Upper lobe of left lung (tissue), 6 donors: ENCODE results near the gene GRK5. TPM values are rescaled to one million over a fixed set of nuclear protein-coding genes. Genes with fewer than 3 reads are reported as not detected.

Experiments used
- ATAC-seq, 2 donors: fragments of 200-7000 bp; cut with Tn5 transposase; one replicate each; pipeline ENCODE4 v1.9.1; 2022; ENCODE audit warnings: mild to moderate bottlenecking in 2 of 2, moderate library complexity in 2 of 2; ENCODE audit not compliant: low FRiP score in 2 of 2
- DNase-seq, 2 donors: peaks; one replicate each; pipeline ENCODE4 v3.0.0-alpha.2; 2019 to 2020
- H3K27ac ChIP-seq, 4 donors: fragments of 200-600 bp; sonication (generic); one replicate each; pipeline ENCODE4 v1.5.1; 2016 to 2019
- H3K27me3 ChIP-seq, 4 donors: fragments of 200-600 bp; sonication (generic); one replicate each; pipeline ENCODE4 v1.5.1; 2017 to 2019
- H3K36me3 ChIP-seq, 4 donors: fragments of 200-600 bp; sonication (generic); one replicate each; pipeline ENCODE4 v1.5.1; 2016 to 2019
- H3K4me1 ChIP-seq, 4 donors: fragments of 200-600 bp; sonication (generic); one replicate each; pipeline ENCODE4 v1.5.1; 2018 to 2019
- H3K4me3 ChIP-seq, 4 donors: fragments of 200-600 bp; sonication (generic); one replicate each; pipeline ENCODE4 v1.5.1; 2017 to 2019; ENCODE audit warnings: mild to moderate bottlenecking in 2 of 4, moderate library complexity in 1 of 4
- H3K9me3 ChIP-seq, 4 donors: fragments of 200-600 bp; sonication (generic); one replicate each; pipeline ENCODE4 v1.5.1; 2018 to 2019
- CTCF ChIP-seq, 6 experiments: fragments of 450-650 bp in 4 of 6; fragments of 200-600 bp in 2 of 6; sonication (generic) in 2 of 6; IDR thresholded peaks; one replicate each; pipeline ENCODE4 v1.5.1; 2016 to 2019; ENCODE audit warnings: antibody characterized with exemption in 6 of 6
- EP300 ChIP-seq, 4 donors: sonication (generic); formaldehyde crosslinking; IDR thresholded peaks; one replicate each; pipeline ENCODE4 v1.5.1; 2017; ENCODE audit warnings: antibody characterized with exemption in 4 of 4, control low read depth in 2 of 4
- POLR2A ChIP-seq, 4 donors: fragments of 450-650 bp; IDR thresholded peaks; one replicate each; pipeline ENCODE4 v1.5.1; 2016 to 2017; ENCODE audit warnings: antibody characterized with exemption in 4 of 4, mild to moderate bottlenecking in 2 of 4
- POLR2AphosphoS5 ChIP-seq, 2 donors: sonication (generic); formaldehyde crosslinking; IDR thresholded peaks; one replicate each; pipeline ENCODE4 v1.5.1; 2017; ENCODE audit warnings: antibody characterized with exemption in 2 of 2
- WGBS, 2 donors: methylation state at CpG; one replicate each; pipeline ENCODE4 v1.1.5; 2017 to 2018; 5-methylcytosine and 5-hydroxymethylcytosine counted together
- total RNA-seq, 6 donors: library from RNA; depleted of rRNA in 4 of 6; stranded (reverse); fragments of >200 nt in 4 of 6; gene quantifications; one replicate each; pipeline versions ENCODE4 v1.1.0 to v1.2.1, GENCODE V29; 2016 to 2021
- donor health status: DM: no; HTN: no; CAD: no; lungs with moderate emphysema.
- donor health status: DM: no; HTN: yes; CAD: no; lungs with severe emphysema.

GRK5 gene
- total RNA-seq, 6 donors from 2014 or later = 38.6 to 80.9 (median 61.1) TPM

- TF ChIP-seq EP300 (IDR thresholded peaks at IDR 0.05) = no peak
- TF ChIP-seq POLR2AphosphoS5 (IDR thresholded peaks at IDR 0.05) = no peak
- no peak for TF ChIP-seq POLR2A (IDR thresholded peaks at IDR 0.05)
- TF ChIP-seq CTCF (IDR thresholded peaks at IDR 0.05) = no peak
- no peak for ATAC-seq
- DNase-seq = no peak
- 60 to 68% methylated on average over 8 of the region's 8 CpGs for WGBS, 2 donors
- H3K4me1 ChIP-seq = peaks cover 0 to 5% (median 0%) of the 10 kb centered on the region in 4 donors
- H3K4me3 ChIP-seq = no peak overlapping the region
- H3K27me3 ChIP-seq = no peaks in the 10 kb centered on the region
- no peaks in the 10 kb centered on the region for H3K9me3 ChIP-seq
- no peak overlapping the region for H3K27ac ChIP-seq
- H3K36me3 ChIP-seq = no peaks in the 10 kb centered on the region
Observed at GRCh38 chr10:119500123-119500795, 292.9 kb downstream of the GRK5 start.

- DNase-seq (no peak), ATAC-seq (no peak)
- Histone ChIP-seq H3K27me3 (no peaks in the 10 kb centered on the region), H3K36me3 (no peaks in the 10 kb centered on the region), H3K9me3 (no peaks in the 10 kb centered on the region), H3K4me3 (no peak overlapping the region), H3K27ac (no peak overlapping the region), H3K4me1 (peaks cover 0 to 5% (median 0%) of the 10 kb centered on the region in 4 donors)
- 69 to 93% methylated on average over 6 of the region's 6 CpGs for WGBS, 2 donors
- TF ChIP-seq POLR2AphosphoS5 (IDR thresholded peaks at IDR 0.05) (no peak), EP300 (IDR thresholded peaks at IDR 0.05) (no peak), CTCF (IDR thresholded peaks at IDR 0.05) (no peak), POLR2A (IDR thresholded peaks at IDR 0.05) (no peak)
Observed at GRCh38 chr10:119500821-119501220, 293.4 kb downstream of the GRK5 start.

GRCh38 chr10:119501690-119502089 lies 294.3 kb downstream of the GRK5 start:
- peaks cover 0 to 5% (median 0%) of the 10 kb centered on the region in 4 donors for H3K4me1 ChIP-seq
- DNase-seq = no peak
- H3K27me3 ChIP-seq = no peaks in the 10 kb centered on the region
- no peak overlapping the region for H3K4me3 ChIP-seq
- 86 to 92% methylated on average over 2 of the region's 2 CpGs for WGBS, 2 donors
- no peak for TF ChIP-seq POLR2A (IDR thresholded peaks at IDR 0.05)
- TF ChIP-seq POLR2AphosphoS5 (IDR thresholded peaks at IDR 0.05) = no peak
- TF ChIP-seq EP300 (IDR thresholded peaks at IDR 0.05) = no peak
- TF ChIP-seq CTCF (IDR thresholded peaks at IDR 0.05) = no peak
- no peaks in the 10 kb centered on the region for H3K36me3 ChIP-seq
- no peak overlapping the region for H3K27ac ChIP-seq
- no peaks in the 10 kb centered on the region for H3K9me3 ChIP-seq
- no peak for ATAC-seq

- ATAC-seq (peak in 1 of 2 donors; percentile 38), DNase-seq (no peak)
- Histone ChIP-seq H3K36me3 (no peaks in the 10 kb centered on the region), H3K27me3 (no peaks in the 10 kb centered on the region), H3K27ac (no peak overlapping the region), H3K9me3 (no peaks in the 10 kb centered on the region), H3K4me1 (peaks cover 0 to 5% (median 0%) of the 10 kb centered on the region in 4 donors), H3K4me3 (no peak overlapping the region)
- 37 to 57% methylated on average over 12 of the region's 12 CpGs for WGBS, 2 donors
- TF ChIP-seq POLR2AphosphoS5 (IDR thresholded peaks at IDR 0.05) (no peak), EP300 (IDR thresholded peaks at IDR 0.05) (no peak), CTCF (IDR thresholded peaks at IDR 0.05) (no peak), POLR2A (IDR thresholded peaks at IDR 0.05) (no peak)
Observed at GRCh38 chr10:119502209-119502608, 294.8 kb downstream of the GRK5 start.
